Measurements from ENCODE around the gene ELAVL2.

ELAVL2 gene

DNA sequence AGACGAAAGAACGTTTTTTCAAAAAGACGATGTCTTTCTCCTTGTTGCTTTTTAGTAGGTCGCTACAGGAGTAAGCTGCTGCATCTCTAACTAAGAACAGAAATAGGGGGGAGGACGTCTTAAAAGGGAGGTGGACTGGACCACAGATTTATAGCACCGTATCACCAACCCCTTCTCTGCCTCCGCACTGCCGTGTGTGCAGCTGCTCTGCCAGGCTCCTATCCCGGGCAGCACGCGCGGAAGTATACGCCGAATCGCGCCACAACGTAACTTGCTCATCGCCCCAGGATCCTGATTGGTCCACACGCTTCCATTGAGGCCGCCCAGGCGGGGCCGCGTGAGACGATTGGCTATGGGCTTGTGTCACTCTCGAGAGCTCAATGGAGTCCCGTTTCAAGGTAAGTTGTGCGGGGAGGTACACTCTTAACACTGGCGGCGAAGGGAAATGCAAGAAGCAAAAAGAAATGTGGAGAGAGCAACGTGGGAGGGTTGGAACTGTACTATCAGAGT is at the start of gene ELAVL2:
Gene ELAVL2, minus strand, starts transcription at position 121 of the 510 bp plus-strand sequence. CDS start 64,006 bp downstream, outside the sequence.
- DNase-seq (ENCODE audit: low read depth): peak; percentile 20

DNA sequence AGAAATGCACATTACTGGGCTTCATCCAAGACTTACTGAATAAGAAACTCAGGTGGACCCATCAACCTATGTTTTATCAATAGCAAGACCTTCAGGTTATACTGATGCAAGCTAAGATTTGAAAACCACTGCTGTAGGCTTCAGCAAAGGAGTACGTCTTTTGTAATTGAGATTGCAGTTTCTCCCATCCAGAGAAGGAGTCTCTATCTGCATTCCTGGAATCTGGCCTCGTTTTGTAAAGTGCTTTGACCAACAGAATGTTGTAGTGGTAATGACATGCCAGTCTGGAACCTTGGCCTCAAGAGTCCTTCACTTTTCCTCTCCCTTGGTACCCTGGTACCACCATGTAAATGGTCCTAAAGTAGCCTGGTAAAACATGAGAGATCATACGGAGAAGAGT is 32.2 kb upstream of the ELAVL2 start:
- no peak for DNase-seq (ENCODE audit: low read depth)

DNA sequence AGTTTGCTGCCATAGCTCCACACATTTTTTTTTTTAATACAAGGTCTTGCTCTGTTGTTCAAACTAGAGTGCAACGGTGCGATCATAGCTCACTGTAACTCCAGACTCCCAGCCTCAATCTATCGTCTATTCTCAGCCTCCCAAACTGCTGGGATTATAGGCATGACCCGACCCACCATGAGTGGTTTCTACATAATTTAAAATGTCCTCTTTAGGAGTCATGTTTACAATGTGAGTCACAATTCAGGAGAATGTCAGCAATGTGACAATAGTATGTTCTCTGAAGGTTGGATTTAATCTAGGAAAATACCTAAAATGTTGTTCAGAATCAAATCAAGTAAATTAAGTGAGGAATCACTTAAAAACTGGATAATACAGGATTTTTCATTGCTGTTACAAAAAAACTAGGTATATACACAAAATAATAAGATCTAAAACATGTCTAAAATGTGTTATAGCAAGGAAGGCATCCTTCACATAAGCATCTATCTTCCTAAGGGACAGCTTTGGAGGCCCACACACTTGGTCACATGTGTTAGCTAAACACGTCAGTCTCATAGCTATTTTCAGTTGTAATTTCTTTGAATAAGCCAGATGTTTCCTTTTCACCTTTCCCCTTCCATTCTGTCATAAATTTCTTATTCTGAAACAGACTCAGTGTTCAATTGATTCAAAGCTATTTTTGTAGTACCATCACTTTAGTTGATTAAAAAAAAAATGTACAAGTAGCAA is 30.0 kb upstream of the ELAVL2 start:
- no peak for DNase-seq (ENCODE audit: low read depth)

DNA sequence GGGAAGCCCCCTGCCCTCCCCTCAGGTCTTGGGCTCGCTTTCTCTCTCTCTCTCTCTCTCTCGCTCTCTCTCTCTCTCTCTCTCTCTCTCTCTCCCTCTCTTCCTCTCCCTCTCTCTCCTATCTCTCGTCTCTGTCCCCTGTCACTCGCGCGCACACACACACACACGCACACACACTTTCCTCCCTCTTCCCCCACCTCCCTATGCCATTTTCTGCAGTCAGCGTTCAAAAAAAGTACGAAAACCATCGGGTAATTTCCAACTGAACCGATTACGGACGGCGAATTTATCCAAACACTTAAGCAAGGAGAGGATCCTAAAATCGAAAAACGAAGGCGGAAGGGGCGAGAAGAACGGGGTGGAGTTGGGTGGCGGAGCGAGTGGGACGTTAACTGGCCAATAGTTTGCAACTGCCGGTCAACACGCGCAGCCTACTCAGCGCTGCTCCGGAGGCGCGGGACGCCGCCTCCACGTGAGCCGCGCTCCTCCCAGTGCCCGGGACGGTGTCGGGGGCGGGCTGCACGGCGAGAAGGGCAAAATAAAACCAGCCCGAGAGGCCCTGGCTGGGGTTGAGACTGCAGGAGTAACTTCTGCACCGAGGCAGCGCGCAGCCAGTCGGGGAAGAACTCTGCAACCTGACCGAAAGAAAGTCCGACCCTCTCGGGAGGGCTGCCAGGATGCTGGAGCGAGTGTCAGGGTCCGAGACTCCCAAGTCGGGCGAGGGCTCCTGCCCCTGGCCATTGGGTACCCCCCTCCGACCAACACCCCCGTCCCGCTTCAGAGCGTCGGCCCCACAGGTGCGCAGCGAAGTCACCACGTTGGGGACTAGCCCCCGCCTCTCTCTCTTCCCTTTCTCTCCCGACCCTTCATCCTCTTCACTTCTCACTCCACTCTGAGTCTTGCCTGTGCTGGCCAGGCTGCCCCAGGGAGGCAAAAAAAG is 24.9 kb upstream of the ELAVL2 start:
- DNase-seq (ENCODE audit: low read depth): no peak

- DNase-seq (ENCODE audit: low read depth): no peak
Measured at GRCh38 chr9:23850242-23850689, 24.2 kb upstream of the ELAVL2 start.

DNA sequence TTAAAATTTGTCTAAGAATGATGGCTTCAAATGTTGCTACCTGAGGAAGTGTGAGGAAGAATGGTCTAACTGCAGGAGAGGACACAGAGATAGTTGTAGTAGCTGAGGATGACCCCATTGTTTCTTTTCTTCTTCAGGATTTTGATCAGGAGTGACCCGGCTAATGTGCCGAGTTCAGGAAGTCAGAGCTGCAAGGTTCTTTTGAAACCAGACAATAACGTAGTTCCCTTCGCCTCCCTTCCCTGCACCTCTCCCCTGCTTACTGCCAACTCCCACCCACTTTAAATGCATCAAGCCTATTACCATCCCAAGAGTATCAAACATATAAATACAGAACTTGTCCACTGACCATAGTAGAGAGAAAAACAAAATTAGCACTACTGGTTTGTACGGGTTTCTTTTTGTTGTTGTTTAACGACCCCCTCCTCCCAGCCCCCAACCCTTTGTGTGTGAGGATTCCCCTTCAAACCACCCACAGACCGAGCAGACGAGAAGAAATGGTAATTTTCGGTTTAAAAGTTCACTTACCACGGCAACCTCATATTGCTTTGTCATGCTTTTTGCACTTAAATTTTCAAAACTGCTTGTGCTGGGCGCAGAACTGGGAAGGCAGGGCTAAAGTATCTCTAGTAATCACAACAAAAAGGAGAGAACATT is 23.5 kb upstream of the ELAVL2 start:
- DNase-seq (ENCODE audit: low read depth): no peak

DNA sequence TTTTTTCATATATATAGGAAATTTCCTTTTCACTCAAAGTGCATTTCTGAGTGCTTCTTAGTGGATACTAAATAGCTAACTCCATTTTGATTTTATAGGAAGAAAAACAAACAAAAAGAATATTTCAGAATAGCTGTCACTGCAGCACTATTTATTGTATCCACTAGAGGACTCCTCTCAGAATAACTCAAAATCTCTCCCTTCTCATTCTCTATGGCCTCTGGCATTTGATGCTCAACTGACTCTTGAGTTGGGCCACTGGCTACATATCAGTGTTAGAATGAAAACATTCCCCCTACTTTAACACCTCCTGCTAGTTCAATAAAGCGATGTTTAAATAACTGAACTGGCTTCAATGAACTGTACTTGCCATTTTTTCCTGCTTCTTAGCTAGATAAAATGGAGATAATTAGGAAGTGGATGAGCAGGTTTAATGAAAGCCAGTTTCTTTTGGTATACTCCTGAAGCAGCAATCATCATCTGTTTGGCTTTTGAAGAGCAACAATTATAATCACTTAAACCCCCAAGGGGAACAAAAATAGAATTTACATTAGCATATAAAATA is 16.6 kb upstream of the ELAVL2 start:
- DNase-seq (ENCODE audit: low read depth): no peak

DNA sequence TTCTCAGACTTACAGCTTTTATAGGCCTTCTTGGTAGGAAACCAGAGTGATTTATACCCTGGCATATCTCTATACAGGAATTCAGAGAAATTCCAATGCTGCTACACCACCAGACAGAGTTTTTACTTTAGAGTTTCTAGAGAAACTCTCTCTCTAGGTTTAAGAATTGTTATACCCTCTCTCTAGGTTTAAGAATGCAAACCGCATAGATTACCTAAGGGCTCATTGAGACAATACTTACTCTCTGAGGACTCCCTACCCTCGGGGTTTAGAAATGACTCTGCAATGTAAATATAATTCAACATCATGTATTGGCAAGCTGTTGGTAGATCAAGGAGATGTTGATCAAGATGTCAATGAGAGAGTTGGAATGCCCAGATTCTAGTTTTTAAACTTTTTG is 15.3 kb upstream of the ELAVL2 start:
- no peak for DNase-seq (ENCODE audit: low read depth)

- DNase-seq (ENCODE audit: low read depth): no peak
Measured at GRCh38 chr9:23837038-23837437, 11.0 kb upstream of the ELAVL2 start.

DNA sequence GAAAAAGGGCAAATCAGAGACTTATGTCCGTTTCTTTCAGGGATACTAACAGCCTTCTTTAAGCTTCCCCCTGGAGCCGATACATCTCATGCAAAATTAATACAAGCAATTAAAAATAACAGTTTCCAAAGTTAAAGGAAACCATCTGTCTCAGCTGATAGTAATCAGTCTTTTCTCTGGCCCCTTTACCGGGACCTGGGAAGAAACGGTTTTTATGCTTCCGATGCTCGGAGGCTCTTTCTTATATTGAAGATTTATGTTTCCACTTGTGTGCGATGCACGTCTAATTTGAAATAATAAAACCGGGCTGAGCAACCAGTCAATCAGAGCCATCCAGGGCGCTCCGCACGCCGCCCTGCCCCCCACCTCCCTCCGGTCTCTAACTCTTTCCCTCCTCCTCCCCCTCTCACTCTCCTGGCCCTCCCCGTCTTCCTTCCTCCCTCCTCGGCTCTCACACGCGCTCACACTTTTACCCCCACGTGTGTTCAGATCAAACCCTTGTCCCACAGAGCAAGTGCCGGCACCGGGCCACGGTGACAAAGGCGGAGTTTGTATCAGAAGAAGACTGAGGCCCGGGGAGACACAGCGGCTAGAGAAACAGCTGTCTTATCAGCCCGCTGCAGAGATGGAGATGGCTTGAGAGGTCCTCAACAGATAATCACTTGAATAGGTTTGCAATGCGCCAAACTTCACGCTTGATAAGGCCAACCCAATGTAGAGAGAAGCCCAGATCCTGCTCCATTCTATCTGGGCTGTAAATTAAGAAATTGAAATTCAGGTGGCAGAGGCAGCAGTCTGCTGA is 5.1 kb upstream of the ELAVL2 start:
- no peak for DNase-seq (ENCODE audit: low read depth)

DNA sequence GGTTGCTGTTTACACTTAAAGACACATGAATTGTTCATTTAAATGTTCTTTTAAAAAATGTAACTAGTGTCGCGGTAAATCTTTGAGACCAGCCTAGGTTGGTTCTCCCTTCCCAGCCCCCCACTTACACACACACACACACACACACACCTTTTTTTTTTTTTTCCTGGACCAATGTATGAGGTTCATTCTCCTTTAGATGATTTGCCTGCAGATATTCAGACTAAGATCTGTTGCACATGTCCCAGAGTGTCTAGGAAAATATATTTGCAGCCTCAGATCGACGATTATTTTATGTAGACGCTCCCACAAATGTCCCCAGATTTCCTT is 4.4 kb upstream of the ELAVL2 start:
- DNase-seq (ENCODE audit: low read depth): no peak

- DNase-seq (ENCODE audit: low read depth): no peak
Measured at GRCh38 chr9:23829580-23830475, 3.8 kb upstream of the ELAVL2 start.

- no peak for DNase-seq (ENCODE audit: low read depth)
Measured at GRCh38 chr9:23825700-23826099, 340 bp downstream of the ELAVL2 start.

DNA sequence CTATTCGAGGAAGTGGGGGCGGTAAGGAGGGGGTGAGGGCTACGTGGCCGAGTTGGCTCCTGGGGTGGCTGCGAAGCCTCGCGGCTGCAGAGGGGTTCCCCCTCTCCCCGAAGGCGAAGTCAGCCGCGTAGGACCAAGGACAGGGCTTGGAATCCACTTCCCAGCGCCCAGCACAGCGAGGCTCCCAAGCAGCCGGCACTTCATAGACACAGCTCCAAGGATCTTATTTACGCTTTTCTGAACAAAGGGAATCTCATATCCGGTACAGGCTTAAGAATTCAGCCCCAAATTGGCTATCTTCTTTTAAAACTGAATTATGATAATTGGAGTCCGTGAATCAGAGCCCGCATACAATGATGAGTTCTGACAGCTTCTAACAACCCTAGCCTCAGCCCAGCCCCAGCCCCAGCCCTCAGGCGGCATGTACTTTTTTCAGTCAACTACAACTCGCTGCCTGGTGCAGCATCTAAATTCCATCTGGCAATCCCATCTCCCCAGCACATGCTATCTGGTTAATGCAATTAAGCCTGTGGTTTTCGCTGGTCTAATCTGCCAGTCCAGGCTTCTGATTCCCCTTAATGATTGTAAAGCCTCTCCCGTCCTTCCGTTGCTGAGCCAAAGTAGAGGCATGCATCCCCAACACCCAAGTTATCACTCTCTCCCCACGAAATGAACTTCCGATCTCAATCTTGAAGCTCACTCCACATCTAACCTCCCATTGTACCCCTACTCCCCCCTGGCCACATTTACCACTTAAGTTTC is 1.0 kb downstream of the ELAVL2 start:
- no peak for DNase-seq (ENCODE audit: low read depth)

DNA sequence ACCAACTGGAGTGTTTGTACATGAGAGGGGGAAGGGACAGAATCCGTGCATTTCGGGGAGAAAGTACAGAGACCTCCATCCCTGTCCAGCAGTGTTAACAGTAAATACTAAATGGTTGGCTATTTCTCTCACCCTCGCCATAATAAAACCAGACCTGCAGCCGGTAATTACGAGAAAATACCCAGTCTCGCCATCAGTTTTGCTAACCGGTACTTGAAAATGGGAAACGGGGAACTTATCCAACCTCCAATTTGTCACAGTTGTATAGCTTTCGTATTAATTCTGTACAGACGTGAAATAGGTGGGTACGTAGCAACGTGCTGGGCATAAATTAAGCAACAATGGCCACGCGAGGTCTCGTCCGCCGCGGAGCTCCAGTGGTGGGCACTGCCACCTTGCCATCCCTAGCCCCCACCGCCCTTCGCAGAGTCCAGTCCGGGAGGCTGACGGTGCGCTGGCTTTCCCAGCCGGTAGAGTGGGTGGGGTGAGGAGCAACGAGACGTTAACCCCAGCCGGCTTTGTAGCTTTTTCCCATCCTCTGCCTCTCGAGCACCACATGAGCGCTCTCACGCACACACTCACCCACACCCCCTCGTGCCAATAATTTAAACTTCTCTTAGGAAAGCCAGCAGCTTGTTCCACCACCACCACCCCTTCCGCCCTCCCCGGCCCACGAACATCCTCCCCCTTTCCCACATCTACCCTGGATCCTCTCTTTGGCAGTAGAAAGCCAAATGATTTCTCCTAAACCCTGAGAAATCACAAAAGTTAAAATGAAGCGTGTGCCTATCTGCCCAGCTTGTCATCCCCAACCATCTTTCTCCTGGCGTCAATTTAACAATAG is 1.8 kb downstream of the ELAVL2 start:
- DNase-seq (ENCODE audit: low read depth): no peak

GRCh38 chr9:23823269-23823668 is 2.8 kb downstream of the ELAVL2 start:
- DNase-seq (ENCODE audit: low read depth): no peak

- no peak for DNase-seq (ENCODE audit: low read depth)
Measured at GRCh38 chr9:23822261-23823169, 3.5 kb downstream of the ELAVL2 start.
